ENCODE measurements around the gene IL1RAPL1.
"Not testable (repeated sequence)": the region's sequence is repeated elsewhere in the genome, so short reads cannot be mapped to it uniquely, and the experiment has no call there.

IL1RAPL1 gene

DNA sequence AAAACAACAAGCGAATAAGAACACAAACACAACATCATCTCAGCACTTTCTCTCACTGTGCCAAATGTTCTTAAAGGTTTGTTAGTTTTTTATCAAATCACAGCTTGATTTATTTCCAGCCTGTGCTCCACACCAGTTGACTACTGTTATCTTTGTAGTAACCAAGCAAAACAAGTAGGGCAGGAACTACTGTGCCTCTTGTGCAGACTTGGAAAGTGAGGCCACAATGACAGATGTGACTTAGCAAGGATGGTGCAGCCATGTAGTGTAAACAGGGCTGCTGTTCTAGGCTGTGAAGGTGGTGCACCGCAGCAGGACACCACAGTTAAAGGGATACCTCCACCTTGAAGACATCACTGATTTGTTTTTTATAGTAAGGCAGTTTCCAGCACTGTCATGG is 170.0 kb downstream of the IL1RAPL1 start (continued):
- TF ChIP-seq ZFP30 (CRISPR knock-in tag; IDR thresholded peaks at IDR 0.05) (no peak), ZNF565 (CRISPR knock-in tag; conservative IDR thresholded peaks at IDR 0.05; ENCODE audit: low read depth) (no peak), TOX (CRISPR knock-in tag; IDR thresholded peaks at IDR 0.05; ENCODE audit: borderline replicate concordance) (no peak), BACH2 (CRISPR knock-in tag; IDR thresholded peaks at IDR 0.05; ENCODE audit: borderline replicate concordance) (no peak), OSR1 (CRISPR knock-in tag; IDR thresholded peaks at IDR 0.05) (no peak)

DNA sequence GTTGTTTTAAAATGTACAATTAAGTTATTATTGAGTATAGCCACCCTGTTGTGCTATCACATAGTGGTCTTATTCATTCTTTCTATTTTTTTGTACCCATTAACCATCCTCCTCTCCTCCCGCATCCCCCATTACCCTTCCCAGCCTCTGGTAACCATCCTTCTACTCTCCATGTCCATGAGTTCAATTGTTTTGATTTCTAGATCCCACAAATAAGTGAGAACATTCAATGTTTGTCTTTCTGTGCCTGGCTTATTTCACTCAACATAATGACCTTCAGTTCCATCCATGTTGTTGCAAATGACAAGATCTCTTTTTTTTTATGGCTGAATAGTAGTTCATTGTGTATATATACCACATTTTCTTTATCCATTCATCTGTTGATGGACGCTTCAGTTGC is 179.3 kb downstream of the IL1RAPL1 start:
- ATAC-seq = not testable (repeated sequence)

DNA sequence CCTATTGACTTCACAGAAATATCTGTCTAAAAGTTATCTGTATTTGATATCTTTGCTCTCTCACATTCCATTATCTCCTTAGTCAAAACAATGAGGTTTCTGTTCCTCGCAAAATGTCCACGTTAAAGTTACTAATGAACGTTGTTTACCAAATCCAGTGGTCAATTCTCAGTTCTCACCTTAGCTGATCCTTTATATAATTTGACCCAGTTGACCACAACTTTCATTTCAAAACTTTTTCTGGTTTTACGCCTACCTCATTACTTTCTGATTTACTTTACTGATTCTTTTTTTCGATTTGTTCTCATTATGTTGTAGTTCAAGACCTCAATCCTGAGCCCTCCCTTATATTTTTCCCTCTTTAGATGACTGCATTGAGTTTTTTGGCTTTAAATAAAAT is 186.6 kb downstream of the IL1RAPL1 start:
- ATAC-seq = no peak
- TF ChIP-seq ZNF565 (CRISPR knock-in tag; conservative IDR thresholded peaks at IDR 0.05; ENCODE audit: low read depth) = no peak
- TF ChIP-seq TOX (CRISPR knock-in tag; IDR thresholded peaks at IDR 0.05; ENCODE audit: borderline replicate concordance) = no peak
- TF ChIP-seq, protein P1, sequence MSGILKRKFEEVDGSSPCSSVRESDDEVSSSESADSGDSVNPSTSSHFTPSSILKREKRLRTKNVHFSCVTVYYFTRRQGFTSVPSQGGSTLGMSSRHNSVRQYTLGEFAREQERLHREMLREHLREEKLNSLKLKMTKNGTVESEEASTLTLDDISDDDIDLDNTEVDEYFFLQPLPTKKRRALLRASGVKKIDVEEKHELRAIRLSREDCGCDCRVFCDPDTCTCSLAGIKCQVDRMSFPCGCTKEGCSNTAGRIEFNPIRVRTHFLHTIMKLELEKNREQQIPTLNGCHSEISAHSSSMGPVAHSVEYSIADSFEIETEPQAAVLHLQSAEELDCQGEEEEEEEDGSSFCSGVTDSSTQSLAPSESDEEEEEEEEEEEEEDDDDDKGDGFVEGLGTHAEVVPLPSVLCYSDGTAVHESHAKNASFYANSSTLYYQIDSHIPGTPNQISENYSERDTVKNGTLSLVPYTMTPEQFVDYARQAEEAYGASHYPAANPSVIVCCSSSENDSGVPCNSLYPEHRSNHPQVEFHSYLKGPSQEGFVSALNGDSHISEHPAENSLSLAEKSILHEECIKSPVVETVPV (CRISPR knock-in tag; IDR thresholded peaks at IDR 0.05) = no peak
- no peak for TF ChIP-seq ZNF8 (CRISPR knock-in tag; IDR thresholded peaks at IDR 0.05)
- TF ChIP-seq OSR1 (CRISPR knock-in tag; IDR thresholded peaks at IDR 0.05) = no peak
- TF ChIP-seq RARB (CRISPR knock-in tag; IDR thresholded peaks at IDR 0.05) = no peak
- no peak for TF ChIP-seq ZFP30 (CRISPR knock-in tag; IDR thresholded peaks at IDR 0.05)
- TF ChIP-seq SNAI2 (CRISPR knock-in tag; IDR thresholded peaks at IDR 0.05) = no peak
- no peak for TF ChIP-seq ZNF70 (CRISPR knock-in tag; IDR thresholded peaks at IDR 0.05)
- no peak for TF ChIP-seq BACH2 (CRISPR knock-in tag; IDR thresholded peaks at IDR 0.05; ENCODE audit: borderline replicate concordance)
- TF ChIP-seq, protein P2, sequence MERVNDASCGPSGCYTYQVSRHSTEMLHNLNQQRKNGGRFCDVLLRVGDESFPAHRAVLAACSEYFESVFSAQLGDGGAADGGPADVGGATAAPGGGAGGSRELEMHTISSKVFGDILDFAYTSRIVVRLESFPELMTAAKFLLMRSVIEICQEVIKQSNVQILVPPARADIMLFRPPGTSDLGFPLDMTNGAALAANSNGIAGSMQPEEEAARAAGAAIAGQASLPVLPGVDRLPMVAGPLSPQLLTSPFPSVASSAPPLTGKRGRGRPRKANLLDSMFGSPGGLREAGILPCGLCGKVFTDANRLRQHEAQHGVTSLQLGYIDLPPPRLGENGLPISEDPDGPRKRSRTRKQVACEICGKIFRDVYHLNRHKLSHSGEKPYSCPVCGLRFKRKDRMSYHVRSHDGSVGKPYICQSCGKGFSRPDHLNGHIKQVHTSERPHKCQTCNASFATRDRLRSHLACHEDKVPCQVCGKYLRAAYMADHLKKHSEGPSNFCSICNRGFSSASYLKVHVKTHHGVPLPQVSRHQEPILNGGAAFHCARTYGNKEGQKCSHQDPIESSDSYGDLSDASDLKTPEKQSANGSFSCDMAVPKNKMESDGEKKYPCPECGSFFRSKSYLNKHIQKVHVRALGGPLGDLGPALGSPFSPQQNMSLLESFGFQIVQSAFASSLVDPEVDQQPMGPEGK (CRISPR knock-in tag; IDR thresholded peaks at IDR 0.05; ENCODE audit: borderline replicate concordance) = no peak
- no peak for TF ChIP-seq GLIS3 (CRISPR knock-in tag; IDR thresholded peaks at IDR 0.05)
- TF ChIP-seq ARNTL (CRISPR knock-in tag; IDR thresholded peaks at IDR 0.05; ENCODE audit: borderline replicate concordance, low read depth) = no peak

DNA sequence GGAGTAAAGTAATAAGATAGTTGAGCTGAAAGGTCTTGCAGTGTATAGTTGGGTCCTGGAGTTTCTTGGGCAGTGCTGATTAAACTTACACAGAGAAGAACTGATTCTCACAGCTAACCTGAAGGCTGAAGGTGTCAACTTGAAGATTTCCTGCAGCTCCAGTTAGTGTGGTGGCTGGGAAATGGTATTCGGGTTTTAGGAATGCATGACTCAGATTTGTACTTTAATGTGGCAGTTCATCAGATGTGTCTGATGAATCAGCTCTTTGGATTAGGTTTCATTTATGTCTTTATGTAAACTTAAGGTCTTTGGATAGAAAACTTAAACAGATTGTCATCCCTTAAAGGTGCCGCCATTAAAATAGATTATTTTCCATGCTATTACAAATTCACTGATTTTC is 200.0 kb downstream of the IL1RAPL1 start:
- no peak for TF ChIP-seq ZFP30 (CRISPR knock-in tag; IDR thresholded peaks at IDR 0.05)
- no peak for TF ChIP-seq ISL1 (CRISPR knock-in tag; IDR thresholded peaks at IDR 0.05)
- no peak for TF ChIP-seq RARB (CRISPR knock-in tag; IDR thresholded peaks at IDR 0.05)
- no peak for TF ChIP-seq ZFP3 (CRISPR knock-in tag; IDR thresholded peaks at IDR 0.05)
- no peak for TF ChIP-seq ZNF70 (CRISPR knock-in tag; IDR thresholded peaks at IDR 0.05)
- TF ChIP-seq SNAI2 (CRISPR knock-in tag; IDR thresholded peaks at IDR 0.05) = no peak
- TF ChIP-seq CSDC2 (CRISPR knock-in tag; IDR thresholded peaks at IDR 0.05) = no peak
- TF ChIP-seq, protein P1 (CRISPR knock-in tag; IDR thresholded peaks at IDR 0.05) = no peak
- no peak for TF ChIP-seq TCF4 (CRISPR knock-in tag; IDR thresholded peaks at IDR 0.05; ENCODE audit: borderline replicate concordance)
- TF ChIP-seq ZNF565 (CRISPR knock-in tag; conservative IDR thresholded peaks at IDR 0.05; ENCODE audit: low read depth) = no peak
- ATAC-seq = no peak; the same call in 2 of the 3 replicates

DNA sequence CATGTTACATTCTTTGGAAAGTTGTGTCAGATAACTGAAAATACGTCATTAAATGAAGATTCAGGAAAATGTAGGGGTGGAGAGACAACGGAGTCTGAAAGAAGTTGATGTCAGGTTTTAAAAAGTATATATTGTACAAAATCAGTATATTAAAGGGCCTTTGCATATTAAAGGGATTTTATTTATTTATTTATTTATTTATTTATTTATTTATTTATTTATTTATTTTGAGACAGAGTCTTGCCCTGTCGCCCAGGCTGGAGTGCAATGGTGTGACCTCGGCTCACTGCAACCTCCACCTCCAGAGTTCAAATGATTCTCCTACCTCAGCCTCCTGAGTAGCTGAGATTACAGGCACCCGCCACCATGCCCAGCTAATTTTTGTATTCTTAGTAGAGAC is 213.4 kb downstream of the IL1RAPL1 start:
- ATAC-seq = not testable (repeated sequence)

DNA sequence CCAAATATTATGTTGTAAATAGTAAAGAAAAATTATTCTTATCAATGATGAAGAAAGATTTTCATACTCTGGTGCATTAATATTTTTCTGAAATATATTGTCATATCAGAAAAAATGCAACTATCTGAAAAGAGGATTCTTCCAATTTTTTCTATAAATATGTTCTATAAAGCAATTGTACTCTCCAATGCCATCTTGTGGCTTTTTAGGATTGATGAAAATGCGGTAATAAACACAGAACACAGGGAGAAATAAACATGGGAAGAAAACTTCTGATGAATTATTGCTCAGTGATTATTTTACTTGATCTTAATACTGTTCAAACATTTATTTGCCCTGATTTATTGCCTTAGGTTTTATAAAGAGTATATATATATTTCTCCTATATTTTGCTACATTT is 215.4 kb downstream of the IL1RAPL1 start:
- no peak for ATAC-seq
- TF ChIP-seq ZFP30 (CRISPR knock-in tag; IDR thresholded peaks at IDR 0.05) = no peak

DNA sequence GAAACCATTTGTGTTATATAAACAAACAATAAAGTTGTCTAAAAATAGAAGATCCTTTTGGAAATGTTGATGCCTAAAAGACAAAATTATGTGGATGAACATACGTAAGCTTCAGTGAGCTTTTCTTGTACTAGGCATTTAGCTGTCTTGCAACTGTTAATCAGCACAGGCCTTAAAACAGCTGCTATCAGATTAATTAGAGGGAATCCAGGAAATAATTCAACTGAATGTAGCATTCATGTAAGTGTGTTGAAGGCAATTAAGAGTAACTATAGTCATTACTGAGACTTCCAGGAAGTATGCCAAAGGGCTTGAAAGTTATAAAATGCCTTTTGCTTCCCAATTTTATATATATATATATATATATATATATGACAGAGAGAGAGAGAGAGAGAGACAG is 248.7 kb downstream of the IL1RAPL1 start:
- ATAC-seq = no peak
- TF ChIP-seq ZNF8 (CRISPR knock-in tag; IDR thresholded peaks at IDR 0.05) (no peak), ZFP3 (CRISPR knock-in tag; IDR thresholded peaks at IDR 0.05) (no peak), SNAI2 (CRISPR knock-in tag; IDR thresholded peaks at IDR 0.05) (no peak), ZC3H10 (CRISPR knock-in tag; IDR thresholded peaks at IDR 0.05) (no peak), BACH2 (CRISPR knock-in tag; IDR thresholded peaks at IDR 0.05; ENCODE audit: borderline replicate concordance) (no peak)
- TF ChIP-seq, protein P3, sequence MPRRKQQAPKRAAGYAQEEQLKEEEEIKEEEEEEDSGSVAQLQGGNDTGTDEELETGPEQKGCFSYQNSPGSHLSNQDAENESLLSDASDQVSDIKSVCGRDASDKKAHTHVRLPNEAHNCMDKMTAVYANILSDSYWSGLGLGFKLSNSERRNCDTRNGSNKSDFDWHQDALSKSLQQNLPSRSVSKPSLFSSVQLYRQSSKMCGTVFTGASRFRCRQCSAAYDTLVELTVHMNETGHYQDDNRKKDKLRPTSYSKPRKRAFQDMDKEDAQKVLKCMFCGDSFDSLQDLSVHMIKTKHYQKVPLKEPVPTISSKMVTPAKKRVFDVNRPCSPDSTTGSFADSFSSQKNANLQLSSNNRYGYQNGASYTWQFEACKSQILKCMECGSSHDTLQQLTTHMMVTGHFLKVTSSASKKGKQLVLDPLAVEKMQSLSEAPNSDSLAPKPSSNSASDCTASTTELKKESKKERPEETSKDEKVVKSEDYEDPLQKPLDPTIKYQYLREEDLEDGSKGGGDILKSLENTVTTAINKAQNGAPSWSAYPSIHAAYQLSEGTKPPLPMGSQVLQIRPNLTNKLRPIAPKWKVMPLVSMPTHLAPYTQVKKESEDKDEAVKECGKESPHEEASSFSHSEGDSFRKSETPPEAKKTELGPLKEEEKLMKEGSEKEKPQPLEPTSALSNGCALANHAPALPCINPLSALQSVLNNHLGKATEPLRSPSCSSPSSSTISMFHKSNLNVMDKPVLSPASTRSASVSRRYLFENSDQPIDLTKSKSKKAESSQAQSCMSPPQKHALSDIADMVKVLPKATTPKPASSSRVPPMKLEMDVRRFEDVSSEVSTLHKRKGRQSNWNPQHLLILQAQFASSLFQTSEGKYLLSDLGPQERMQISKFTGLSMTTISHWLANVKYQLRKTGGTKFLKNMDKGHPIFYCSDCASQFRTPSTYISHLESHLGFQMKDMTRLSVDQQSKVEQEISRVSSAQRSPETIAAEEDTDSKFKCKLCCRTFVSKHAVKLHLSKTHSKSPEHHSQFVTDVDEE (CRISPR knock-in tag; IDR thresholded peaks at IDR 0.05) = no peak
- TF ChIP-seq, protein P1 (CRISPR knock-in tag; IDR thresholded peaks at IDR 0.05) = no peak
- TF ChIP-seq, protein P2 (CRISPR knock-in tag; IDR thresholded peaks at IDR 0.05; ENCODE audit: borderline replicate concordance) = no peak

All from SK-N-SH treated with all-trans-retinoic acid at 6 μM for 48 hours (cell line).